ENCODE measurements around the gene HOXC6. TPM values are rescaled to one million over a fixed set of nuclear protein-coding genes. Genes with fewer than 3 reads are reported as not detected.

The HOXC6 gene
- total and polyA plus RNA-seq, 8 donors = 0.14 to 0.41 (median 0.28) TPM; not detected in 2

DNA sequence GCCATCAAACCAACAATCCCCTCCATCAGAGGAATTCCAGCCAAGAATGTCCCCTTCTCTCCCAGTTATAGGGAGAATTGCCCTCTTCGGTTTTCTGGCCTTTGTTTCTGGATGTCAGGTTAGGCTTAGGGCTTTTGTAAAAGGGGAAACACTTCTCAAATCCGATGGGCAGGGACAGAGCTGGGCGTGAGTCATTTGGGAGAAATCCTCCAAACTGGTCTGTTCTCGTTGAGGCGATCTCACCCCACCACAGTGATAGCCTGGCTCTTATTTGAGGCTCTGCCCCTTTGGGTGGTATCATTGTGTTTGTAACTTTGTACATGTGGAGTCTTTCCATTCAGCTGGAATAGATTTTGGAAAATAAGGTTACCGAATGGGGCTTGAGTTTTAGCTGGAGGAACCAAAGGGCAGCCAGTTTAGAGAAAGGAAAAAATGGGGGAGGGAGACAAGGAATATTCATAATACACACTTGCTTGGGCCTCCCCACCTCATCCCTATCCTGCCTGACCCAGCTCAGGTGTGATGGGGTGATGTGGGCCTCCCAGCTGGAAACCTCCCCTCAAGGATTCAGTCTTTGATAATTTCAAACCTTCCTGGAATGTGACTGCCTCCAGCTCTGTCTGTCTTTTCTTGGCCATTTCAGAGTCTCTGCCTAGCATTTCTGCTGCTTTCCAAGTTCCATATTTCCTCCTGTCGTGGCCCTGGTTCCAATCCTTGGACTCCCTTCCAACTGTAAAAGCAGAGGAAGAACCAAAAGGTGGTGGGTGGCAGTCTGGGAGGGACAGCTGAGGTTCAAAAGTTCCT, 32.9 kb downstream of the HOXC6 start:
- no peak overlapping the region for H3K4me3 ChIP-seq
- no peaks in the 10 kb centered on the region for H3K27me3 ChIP-seq
- DNase-seq = no peak
- no peaks in the 10 kb centered on the region for H3K4me1 ChIP-seq
- WGBS, 2 donors = 63 to 70% methylated on average over 7 of the region's 7 CpGs
- intact Hi-C loops (cut with DNase I) = no loop called here
- no peak for FAIRE-seq
- no peak for ATAC-seq
- no peaks in the 10 kb centered on the region for H3K36me3 ChIP-seq
- H3K27ac ChIP-seq = no peak overlapping the region
- H3K9me3 ChIP-seq = no peaks in the 10 kb centered on the region
- TF ChIP-seq, protein P1, sequence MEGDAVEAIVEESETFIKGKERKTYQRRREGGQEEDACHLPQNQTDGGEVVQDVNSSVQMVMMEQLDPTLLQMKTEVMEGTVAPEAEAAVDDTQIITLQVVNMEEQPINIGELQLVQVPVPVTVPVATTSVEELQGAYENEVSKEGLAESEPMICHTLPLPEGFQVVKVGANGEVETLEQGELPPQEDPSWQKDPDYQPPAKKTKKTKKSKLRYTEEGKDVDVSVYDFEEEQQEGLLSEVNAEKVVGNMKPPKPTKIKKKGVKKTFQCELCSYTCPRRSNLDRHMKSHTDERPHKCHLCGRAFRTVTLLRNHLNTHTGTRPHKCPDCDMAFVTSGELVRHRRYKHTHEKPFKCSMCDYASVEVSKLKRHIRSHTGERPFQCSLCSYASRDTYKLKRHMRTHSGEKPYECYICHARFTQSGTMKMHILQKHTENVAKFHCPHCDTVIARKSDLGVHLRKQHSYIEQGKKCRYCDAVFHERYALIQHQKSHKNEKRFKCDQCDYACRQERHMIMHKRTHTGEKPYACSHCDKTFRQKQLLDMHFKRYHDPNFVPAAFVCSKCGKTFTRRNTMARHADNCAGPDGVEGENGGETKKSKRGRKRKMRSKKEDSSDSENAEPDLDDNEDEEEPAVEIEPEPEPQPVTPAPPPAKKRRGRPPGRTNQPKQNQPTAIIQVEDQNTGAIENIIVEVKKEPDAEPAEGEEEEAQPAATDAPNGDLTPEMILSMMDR (IDR thresholded peaks at IDR 0.05) = no peak

DNA sequence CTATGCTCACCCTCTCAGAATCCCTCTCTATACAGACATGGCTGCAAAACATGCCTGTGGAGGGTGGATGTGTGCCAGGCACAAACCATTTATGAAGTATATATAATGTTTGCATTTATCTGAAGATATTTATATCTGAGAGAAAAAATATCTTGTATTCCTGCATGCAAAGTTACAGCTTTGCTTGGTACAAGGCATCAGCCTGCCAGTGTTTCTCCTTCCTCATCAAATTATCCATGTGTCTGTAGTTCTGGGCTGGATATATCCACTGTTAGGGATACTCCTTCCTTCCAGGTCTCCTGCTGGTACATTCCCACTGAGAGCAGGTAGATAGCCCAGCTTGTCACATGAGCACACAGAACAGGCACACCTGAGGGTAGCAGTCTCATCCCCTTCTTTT, 37.4 kb downstream of the HOXC6 start:
- intact Hi-C loops (cut with DNase I) = no loop called here
- H3K4me1 ChIP-seq = no peaks in the 10 kb centered on the region
- no peaks in the 10 kb centered on the region for H3K9me3 ChIP-seq
- H3K27me3 ChIP-seq = no peaks in the 10 kb centered on the region
- DNase-seq (no peak), ATAC-seq (no peak), FAIRE-seq (no peak)
- no peak overlapping the region for H3K4me3 ChIP-seq
- no peak overlapping the region for H3K27ac ChIP-seq
- TF ChIP-seq, protein P1 (IDR thresholded peaks at IDR 0.05) = no peak
- no peaks in the 10 kb centered on the region for H3K36me3 ChIP-seq

DNA sequence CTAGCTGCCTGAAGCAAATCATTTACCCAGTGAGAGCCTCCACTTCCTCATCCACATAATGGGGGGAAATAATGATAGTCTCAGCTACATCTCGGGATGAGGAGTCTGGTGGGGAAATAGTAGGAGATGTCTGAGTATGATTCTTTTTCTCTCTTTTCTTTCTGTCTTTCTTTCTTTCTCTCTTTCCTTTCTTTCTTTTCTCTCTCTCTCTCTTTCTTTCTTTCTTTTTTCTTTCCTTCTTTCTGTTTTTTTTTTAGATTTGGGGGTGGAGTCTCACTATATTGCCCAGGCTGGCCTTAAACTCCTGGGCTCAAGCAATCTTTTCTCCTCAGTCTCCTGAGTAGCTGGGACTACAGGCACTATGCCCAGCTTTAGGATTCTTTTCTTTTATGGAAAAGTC, 38.2 kb downstream of the HOXC6 start:
- WGBS, 2 donors = 68 to 74% methylated on average over 1 of the region's 1 CpG
- TF ChIP-seq, protein P1 (IDR thresholded peaks at IDR 0.05) = no peak
- H3K4me3 ChIP-seq = no peak overlapping the region
- no peak for DNase-seq
- FAIRE-seq = no peak
- no peaks in the 10 kb centered on the region for H3K9me3 ChIP-seq
- no peaks in the 10 kb centered on the region for H3K27me3 ChIP-seq
- H3K36me3 ChIP-seq = no peaks in the 10 kb centered on the region
- H3K4me1 ChIP-seq = no peaks in the 10 kb centered on the region
- intact Hi-C loops (cut with DNase I) = no loop called here
- no peak for ATAC-seq
- no peak overlapping the region for H3K27ac ChIP-seq

DNA sequence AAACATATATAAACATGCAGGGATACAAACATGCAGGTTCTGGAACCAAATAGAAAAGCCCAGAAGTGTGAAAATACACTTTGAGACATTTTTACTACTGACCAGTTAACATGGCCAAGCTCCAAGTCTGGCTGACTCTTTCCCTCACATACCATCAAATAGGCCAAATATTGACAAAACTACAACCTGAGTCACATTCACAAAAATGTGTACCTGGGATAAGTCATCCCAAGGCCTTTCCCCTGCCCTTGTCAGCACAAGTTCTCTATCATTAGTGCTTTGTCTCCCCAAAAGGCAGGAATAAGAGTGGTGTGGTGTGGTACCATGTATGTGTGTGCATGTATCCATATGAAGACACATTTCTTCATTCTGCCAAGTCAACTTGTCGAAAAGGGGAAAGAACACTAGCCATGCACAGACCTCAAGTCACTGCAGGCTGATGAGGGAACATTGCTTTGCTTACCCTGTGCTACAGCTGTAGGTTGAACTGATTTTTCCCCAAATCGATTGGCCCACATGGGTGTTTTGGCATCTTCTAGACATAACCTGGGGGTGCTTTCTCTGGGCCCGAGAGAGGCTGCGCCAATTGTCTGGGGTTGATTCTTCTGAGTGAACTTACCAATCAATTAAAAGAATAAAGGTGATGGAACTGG, 40.3 kb downstream of the HOXC6 start:
- DNase-seq (no peak), FAIRE-seq (no peak), ATAC-seq (no peak)
- Histone ChIP-seq H3K27me3 (no peaks in the 10 kb centered on the region), H3K36me3 (no peaks in the 10 kb centered on the region), H3K4me1 (no peaks in the 10 kb centered on the region), H3K9me3 (no peaks in the 10 kb centered on the region), H3K4me3 (no peak overlapping the region), H3K27ac (no peak overlapping the region)
- intact Hi-C loops (cut with DNase I) = no loop called here
- TF ChIP-seq, protein P1 (IDR thresholded peaks at IDR 0.05) = no peak
- 79 to 85% methylated on average over 4 of the region's 4 CpGs for WGBS, 2 donors

DNA sequence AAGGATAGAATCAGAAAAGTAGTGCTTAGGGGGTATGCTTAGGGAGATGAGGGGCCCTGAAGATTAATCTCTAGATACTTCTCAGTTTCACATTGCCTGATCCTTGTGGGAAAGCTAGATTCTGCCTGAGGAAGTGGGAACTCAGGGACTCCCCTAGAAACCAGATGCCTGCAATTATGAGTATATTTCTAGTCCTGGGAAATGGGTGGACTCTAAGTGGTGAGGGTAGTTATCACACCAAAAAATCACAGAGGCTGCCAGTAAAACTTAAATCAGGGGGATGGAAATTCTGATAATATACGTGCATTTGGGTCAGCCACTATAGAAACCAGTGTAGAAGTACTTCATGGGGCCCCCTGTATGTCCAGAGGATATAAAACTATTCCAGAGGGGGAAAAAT, 43.7 kb downstream of the HOXC6 start:
- H3K27me3 ChIP-seq = no peaks in the 10 kb centered on the region
- no peaks in the 10 kb centered on the region for H3K4me1 ChIP-seq
- H3K4me3 ChIP-seq = no peak overlapping the region
- H3K36me3 ChIP-seq = no peaks in the 10 kb centered on the region
- FAIRE-seq (no peak), ATAC-seq (no peak), DNase-seq (no peak)
- H3K9me3 ChIP-seq = no peaks in the 10 kb centered on the region
- intact Hi-C loops (cut with DNase I) = no loop called here
- no peak overlapping the region for H3K27ac ChIP-seq
- TF ChIP-seq, protein P1 (IDR thresholded peaks at IDR 0.05) = no peak
- WGBS, 2 donors = 40 to 41% methylated on average over 1 of the region's 1 CpG
